ENCODE data around the gene SORBS1.

DNA sequence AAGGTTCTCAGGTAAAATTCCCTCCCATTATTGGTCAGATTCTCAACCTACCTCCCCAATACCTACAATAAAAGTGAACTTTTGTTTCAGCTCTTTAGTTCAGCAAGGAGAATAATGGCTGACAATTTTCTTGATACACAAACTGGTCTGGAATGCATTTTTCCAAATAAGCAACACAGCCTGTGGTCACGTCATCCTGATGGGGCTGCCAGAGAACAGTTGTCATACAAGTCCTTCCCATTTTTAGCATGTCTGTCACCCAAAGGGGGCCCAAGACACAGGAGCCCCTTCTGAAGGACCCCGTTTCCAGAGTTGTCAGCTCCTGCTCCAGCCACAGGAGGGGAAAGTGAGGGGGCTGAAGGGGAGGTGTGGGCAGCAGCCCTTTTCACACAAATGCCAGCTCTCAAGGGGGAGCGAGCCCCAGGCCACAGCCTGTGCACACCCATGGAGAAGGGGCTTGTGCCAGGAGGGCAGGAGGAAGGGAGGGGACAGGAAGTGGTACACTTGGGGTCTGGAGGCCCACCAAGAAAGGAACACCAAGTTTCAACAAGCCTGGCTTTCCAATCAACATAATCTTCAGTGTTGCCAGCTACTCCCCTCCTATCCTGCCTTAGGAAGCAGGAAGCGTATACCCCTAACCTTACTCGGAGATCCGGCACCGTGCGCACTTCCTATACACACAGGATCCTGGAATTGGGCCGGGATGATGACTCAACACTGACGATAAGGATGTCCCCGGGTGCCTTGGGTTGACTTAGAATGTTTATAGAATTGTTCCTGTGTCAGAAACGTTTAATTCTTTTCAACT lies 227.0 kb downstream of the SORBS1 start:
- TF ChIP-seq POLR2A (IDR thresholded peaks at IDR 0.05) (no peak), CTCF (IDR thresholded peaks at IDR 0.05) (no peak)

Data from body of pancreas (tissue), 4 donors.